Central memory CD8-positive, alpha-beta T cell (primary cell): ENCODE results near the gene GRK1.

Experiments
- ATAC-seq: fragments of 150-1000 bp; cut with Tn5 transposase; replicated peaks from 2 replicates; pipeline ENCODE4 v1.10.0; 2022; ENCODE audit warnings: mild to moderate bottlenecking, moderate FRiP score, moderate number of reproducible peaks; ENCODE audit not compliant: poor library complexity, severe bottlenecking; ENCODE audit errors: extremely low read depth
- DNase-seq, 2 donors: peaks; one replicate each; pipeline ENCODE4 v3.0.0; 2021; ENCODE audit warnings: low spot score in 2 of 2
- H3K27ac Mint-ChIP-seq: one replicate; pipeline ENCODE4 v1.8.0; 2022; ENCODE audit warnings: low read depth, mild to moderate bottlenecking, moderate library complexity, mixed read lengths
- H3K27me3 Mint-ChIP-seq: one replicate; pipeline ENCODE4 v1.8.0; 2022; ENCODE audit warnings: mixed read lengths
- H3K36me3 Mint-ChIP-seq: one replicate; pipeline ENCODE4 v1.8.0; 2022; ENCODE audit warnings: mild to moderate bottlenecking, moderate library complexity, mixed read lengths; ENCODE audit not compliant: insufficient read depth
- H3K4me1 Mint-ChIP-seq: one replicate; pipeline ENCODE4 v1.8.0; 2022; ENCODE audit warnings: mixed read lengths
- H3K4me3 Mint-ChIP-seq: one replicate; pipeline ENCODE4 v1.8.0; 2022; ENCODE audit warnings: mild to moderate bottlenecking, moderate library complexity, mixed read lengths
- H3K9me3 Mint-ChIP-seq: one replicate; pipeline ENCODE4 v1.8.0; 2022; ENCODE audit warnings: mixed read lengths

GRK1 gene

DNA sequence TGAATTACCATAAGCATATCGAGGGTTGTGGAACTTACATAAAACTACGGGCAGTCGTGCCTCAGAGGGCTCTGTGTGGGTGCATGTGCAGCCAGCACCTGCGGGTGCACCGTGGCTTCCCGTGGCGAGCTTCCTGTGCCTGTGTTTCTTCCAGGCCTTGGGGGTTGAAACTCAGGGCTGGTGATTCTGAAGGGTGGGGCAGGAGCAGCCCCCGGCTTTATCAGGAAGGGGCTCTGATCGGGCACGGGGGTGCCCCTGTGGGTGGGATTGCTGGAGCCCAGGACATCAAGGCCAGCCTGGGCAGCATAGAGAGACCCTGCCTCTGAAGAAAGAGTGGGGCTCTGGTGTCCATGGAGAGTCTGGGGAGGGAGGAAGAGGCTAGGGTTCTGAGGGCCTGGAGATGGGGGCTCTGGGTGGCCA is 20.1 kb upstream of the GRK1 start:
- Mint-ChIP-seq H3K27me3 (no peaks in the 10 kb centered on the region), H3K27ac (no peak overlapping the region), H3K9me3 (no peaks in the 10 kb centered on the region), H3K4me1 (peaks cover 8% of the 10 kb centered on the region), H3K36me3 (no peaks in the 10 kb centered on the region), H3K4me3 (no peak overlapping the region)
- ATAC-seq: no peak
- DNase-seq: no peak

GRCh38 chr13:113647351-113648215 is 19.4 kb upstream of the GRK1 start:
- Mint-ChIP-seq H3K36me3 (no peaks in the 10 kb centered on the region), H3K27me3 (no peaks in the 10 kb centered on the region), H3K27ac (no peak overlapping the region), H3K4me3 (no peak overlapping the region), H3K4me1 (peaks cover 8% of the 10 kb centered on the region), H3K9me3 (no peaks in the 10 kb centered on the region)
- DNase-seq (no peak), ATAC-seq (no peak)

DNA sequence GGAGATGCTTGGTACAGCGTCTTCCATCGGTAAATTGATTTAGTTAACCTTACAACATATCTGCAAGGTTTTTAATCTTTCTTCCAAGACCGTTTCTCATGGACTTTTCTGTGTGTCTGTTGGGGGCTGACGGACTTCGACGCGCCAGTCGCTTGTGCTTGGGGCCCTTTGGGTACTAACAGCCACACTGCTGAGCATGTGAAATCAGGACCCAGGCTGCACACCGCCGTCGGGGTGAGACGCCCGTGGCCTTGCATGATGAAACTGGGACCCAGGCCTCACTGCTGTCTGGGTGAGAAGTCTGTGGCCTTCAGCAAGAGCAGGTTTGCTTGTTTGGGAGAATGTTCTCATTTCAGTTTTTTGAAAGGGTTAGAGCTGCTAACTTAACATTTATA is 18.8 kb upstream of the GRK1 start:
- DNase-seq: no peak
- no peak overlapping the region for H3K27ac Mint-ChIP-seq
- H3K4me3 Mint-ChIP-seq: no peak overlapping the region
- peaks cover 14% of the 10 kb centered on the region for H3K4me1 Mint-ChIP-seq
- peaks cover 1% of the 10 kb centered on the region for H3K36me3 Mint-ChIP-seq
- ATAC-seq: no peak
- H3K27me3 Mint-ChIP-seq: no peaks in the 10 kb centered on the region
- no peaks in the 10 kb centered on the region for H3K9me3 Mint-ChIP-seq

- H3K36me3 Mint-ChIP-seq: peaks cover 1% of the 10 kb centered on the region
- no peaks in the 10 kb centered on the region for H3K9me3 Mint-ChIP-seq
- no peak overlapping the region for H3K27ac Mint-ChIP-seq
- H3K27me3 Mint-ChIP-seq: no peaks in the 10 kb centered on the region
- no peak for ATAC-seq
- peaks cover 24% of the 10 kb centered on the region for H3K4me1 Mint-ChIP-seq
- no peak for DNase-seq
- no peak overlapping the region for H3K4me3 Mint-ChIP-seq
Measured at GRCh38 chr13:113649212-113649611, 17.8 kb upstream of the GRK1 start.

GRCh38 chr13:113650275-113650674 is 16.7 kb upstream of the GRK1 start:
- no peak overlapping the region for H3K27ac Mint-ChIP-seq
- DNase-seq: no peak
- H3K9me3 Mint-ChIP-seq: no peaks in the 10 kb centered on the region
- H3K4me1 Mint-ChIP-seq: peaks cover 24% of the 10 kb centered on the region
- H3K4me3 Mint-ChIP-seq: no peak overlapping the region
- ATAC-seq: no peak
- peaks cover 1% of the 10 kb centered on the region for H3K36me3 Mint-ChIP-seq
- no peaks in the 10 kb centered on the region for H3K27me3 Mint-ChIP-seq

DNA sequence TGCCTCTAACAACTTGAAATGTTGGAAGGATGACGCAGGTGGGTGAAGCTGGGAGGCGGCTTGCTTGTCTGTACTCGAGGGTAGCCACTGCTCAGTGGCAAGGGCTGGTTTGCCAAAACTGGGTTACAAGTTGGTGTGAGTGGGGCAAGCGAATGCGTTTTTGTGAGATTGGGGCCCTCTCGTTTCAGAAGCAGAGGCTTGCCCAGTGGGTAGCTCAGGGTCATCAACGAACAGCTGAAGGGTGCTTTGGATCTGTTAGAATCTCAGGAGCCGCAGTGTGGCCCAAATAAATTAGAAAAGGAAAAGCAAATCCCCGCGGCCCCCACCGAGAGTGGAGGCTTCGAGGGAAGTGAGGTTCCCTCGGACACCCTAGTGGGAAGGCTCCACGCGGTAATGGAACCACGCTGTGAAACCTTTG is 16.3 kb upstream of the GRK1 start:
- Mint-ChIP-seq H3K4me3 (no peak overlapping the region), H3K27ac (no peak overlapping the region), H3K27me3 (no peaks in the 10 kb centered on the region), H3K9me3 (no peaks in the 10 kb centered on the region), H3K4me1 (peaks cover 24% of the 10 kb centered on the region), H3K36me3 (peaks cover 1% of the 10 kb centered on the region)
- DNase-seq: no peak
- no peak for ATAC-seq

DNA sequence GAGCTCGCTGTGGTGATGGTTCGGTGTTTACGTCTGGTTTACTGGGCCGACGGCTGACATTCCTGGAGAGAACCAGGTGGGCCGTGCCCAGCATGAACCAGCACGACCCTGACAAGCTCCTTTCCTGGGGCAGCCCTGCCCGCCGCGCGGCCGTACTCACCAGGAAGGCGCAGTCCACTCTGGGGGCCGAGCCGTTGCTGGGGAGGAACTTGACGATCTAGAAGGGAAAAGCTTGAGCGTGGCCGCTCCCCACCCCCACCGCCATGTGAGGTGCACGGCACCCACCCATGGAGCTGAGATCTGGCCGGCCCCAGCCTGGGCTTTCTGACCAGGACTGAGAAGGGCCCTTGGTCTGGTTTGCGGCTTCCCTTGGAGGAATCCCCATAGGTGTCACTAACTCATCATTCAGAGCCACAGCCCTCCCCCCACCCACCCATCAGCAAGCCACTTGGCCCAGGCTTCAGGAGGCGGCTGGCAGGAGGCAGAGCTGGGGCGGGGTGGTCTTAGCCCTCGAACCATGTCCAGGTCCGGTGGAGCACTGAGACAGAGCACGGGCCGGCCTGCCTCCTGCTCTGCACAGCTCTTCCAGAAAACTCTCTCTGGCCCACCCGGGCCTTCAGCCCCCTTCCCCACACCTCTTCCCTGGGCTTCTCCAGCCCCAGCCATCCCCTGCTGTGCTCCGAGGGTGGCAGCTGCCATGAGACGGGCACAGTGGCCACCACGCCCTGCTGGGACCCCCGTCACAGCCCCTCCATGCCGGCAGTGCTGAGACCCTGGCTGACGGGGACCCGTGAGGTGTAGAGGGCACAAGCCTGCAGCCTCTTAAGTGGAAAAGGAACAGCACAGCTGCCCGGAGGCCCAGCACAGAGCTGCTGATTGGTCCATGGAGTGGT is 15.3 kb upstream of the GRK1 start:
- ATAC-seq: no peak
- no peaks in the 10 kb centered on the region for H3K9me3 Mint-ChIP-seq
- DNase-seq: no peak

DNA sequence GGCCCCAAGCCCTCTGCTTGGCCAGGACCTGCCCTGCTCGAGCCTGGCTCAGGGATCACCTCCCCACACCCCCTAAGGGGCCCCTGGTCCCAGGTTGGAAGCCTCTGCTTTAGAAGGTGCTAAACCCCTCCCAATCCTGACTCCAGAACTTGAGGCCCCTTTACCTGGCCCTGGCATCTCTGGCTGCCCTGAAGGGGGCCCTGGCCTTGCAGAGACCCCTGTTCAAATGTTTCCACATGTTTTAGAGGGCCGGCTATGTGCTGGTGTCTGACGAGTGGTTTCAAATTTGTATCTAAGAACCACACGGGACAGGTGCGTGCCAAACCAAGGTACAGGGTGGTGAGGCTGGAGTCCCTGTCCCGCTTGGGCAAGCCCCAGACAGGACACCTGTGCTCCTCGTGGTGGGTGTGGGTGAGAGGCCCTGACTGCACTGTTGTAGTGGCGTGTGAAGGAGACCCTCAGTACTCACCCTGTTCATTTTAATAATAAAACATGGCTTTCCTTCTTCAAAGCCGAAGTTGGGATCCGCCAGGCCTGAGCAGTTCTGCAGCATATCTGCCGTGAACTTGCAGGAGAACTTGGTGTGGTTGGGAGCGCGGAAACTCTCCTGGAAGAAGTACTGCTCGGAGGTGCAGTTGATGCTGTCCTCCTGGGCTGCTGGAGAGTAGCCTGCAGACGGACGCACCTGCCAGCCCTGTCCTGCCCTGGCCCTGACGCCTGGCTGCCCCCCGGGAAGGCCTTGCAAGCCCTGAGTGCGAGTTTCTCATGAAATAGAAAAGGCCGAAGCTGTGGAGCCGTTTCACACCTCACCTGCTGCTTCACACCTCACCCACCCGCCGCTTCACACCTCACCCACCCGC is 14.4 kb upstream of the GRK1 start:
- Mint-ChIP-seq H3K4me3 (peak overlapping the region; percentile 36), H3K4me1 (peaks cover 16% of the 10 kb centered on the region), H3K27me3 (no peaks in the 10 kb centered on the region), H3K36me3 (peaks cover 1% of the 10 kb centered on the region), H3K27ac (peak overlapping the region; percentile 70), H3K9me3 (no peaks in the 10 kb centered on the region)
- DNase-seq (no peak), ATAC-seq (no peak)

More for the DNA sequence above, 15.3 kb upstream of the GRK1 start:
- peaks cover 1% of the 10 kb centered on the region for H3K36me3 Mint-ChIP-seq
- no peak overlapping the region for H3K4me3 Mint-ChIP-seq
- peaks cover 18% of the 10 kb centered on the region for H3K4me1 Mint-ChIP-seq
- H3K27ac Mint-ChIP-seq: no peak overlapping the region
- H3K27me3 Mint-ChIP-seq: no peaks in the 10 kb centered on the region

- H3K27me3 Mint-ChIP-seq: no peaks in the 10 kb centered on the region
- H3K27ac Mint-ChIP-seq: peak overlapping the region; percentile 70
- DNase-seq (no peak), ATAC-seq (peak; percentile 59)
- peaks cover 1% of the 10 kb centered on the region for H3K36me3 Mint-ChIP-seq
- peaks cover 16% of the 10 kb centered on the region for H3K4me1 Mint-ChIP-seq
- peak overlapping the region; percentile 51 for H3K4me3 Mint-ChIP-seq
- no peaks in the 10 kb centered on the region for H3K9me3 Mint-ChIP-seq
Measured at GRCh38 chr13:113653264-113654174, 13.5 kb upstream of the GRK1 start.

DNA sequence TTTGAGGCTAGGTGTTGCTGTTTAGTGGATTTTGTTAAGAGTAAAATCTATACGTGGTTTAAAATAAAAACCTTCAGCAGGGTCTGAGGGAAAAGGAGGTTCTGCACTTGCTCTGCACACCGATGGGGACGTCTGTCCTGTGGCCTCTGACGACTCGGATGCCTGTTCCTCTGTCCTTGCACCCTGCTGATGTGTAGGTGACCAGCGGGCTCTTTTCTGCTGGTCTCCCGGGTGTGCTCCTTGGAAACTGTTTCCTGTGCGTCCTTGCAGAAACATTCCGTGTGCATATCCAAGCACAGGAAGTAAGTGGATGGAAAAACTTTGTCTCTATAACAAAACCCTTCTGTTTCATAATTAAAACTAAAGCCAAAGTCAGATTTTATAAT is 12.9 kb upstream of the GRK1 start:
- Mint-ChIP-seq H3K9me3 (no peaks in the 10 kb centered on the region), H3K27me3 (no peaks in the 10 kb centered on the region), H3K4me1 (peaks cover 16% of the 10 kb centered on the region), H3K27ac (no peak overlapping the region), H3K36me3 (peaks cover 1% of the 10 kb centered on the region), H3K4me3 (peak overlapping the region; percentile 51)
- no peak for ATAC-seq
- no peak for DNase-seq

- Mint-ChIP-seq H3K4me3 (no peak overlapping the region), H3K9me3 (no peaks in the 10 kb centered on the region)
Measured at GRCh38 chr13:113654591-113655345, 12.3 kb upstream of the GRK1 start.

More at GRCh38 chr13:113654591-113655345, 12.3 kb upstream of the GRK1 start:
- H3K27me3 Mint-ChIP-seq: no peaks in the 10 kb centered on the region
- DNase-seq (no peak), ATAC-seq (no peak)
- peaks cover 1% of the 10 kb centered on the region for H3K36me3 Mint-ChIP-seq
- no peak overlapping the region for H3K27ac Mint-ChIP-seq
- peaks cover 16% of the 10 kb centered on the region for H3K4me1 Mint-ChIP-seq
